Hepatic stellate cell (primary cell): ENCODE results near the gene POLN.
"Not testable (repeated sequence)": the region's sequence is repeated elsewhere in the genome, so short reads cannot be mapped to it uniquely, and the experiment has no call there.

Experiments
- DNase-seq: peaks from one replicate; pipeline ENCODE4 v3.0.0; 2011; ENCODE audit warnings: low spot score

Gene POLN

GRCh38 chr4:2219233-2219760 is 22.6 kb downstream of the POLN start:
- DNase-seq, result no peak

GRCh38 chr4:2218436-2218835 is 23.5 kb downstream of the POLN start:
- DNase-seq, result no peak

GRCh38 chr4:2217726-2218125 is 24.2 kb downstream of the POLN start:
- DNase-seq, result no peak

GRCh38 chr4:2212831-2213230 is 29.1 kb downstream of the POLN start:
- DNase-seq, result no peak

GRCh38 chr4:2202789-2203188 is 39.1 kb downstream of the POLN start:
- not testable (repeated sequence) for DNase-seq

- DNase-seq, result no peak
Observed at GRCh38 chr4:2194496-2194895, 47.4 kb downstream of the POLN start.

- no peak for DNase-seq
Observed at GRCh38 chr4:2193326-2193725, 48.6 kb downstream of the POLN start.

- no peak for DNase-seq
Observed at GRCh38 chr4:2186865-2187172, 55.1 kb downstream of the POLN start.

GRCh38 chr4:2186133-2186864 is 55.6 kb downstream of the POLN start:
- no peak for DNase-seq

GRCh38 chr4:2183394-2183793 is 58.5 kb downstream of the POLN start:
- DNase-seq, result no peak

GRCh38 chr4:2182994-2183393 is 58.9 kb downstream of the POLN start:
- DNase-seq, result no peak

- no peak for DNase-seq
Observed at GRCh38 chr4:2180410-2180809, 61.5 kb downstream of the POLN start.

GRCh38 chr4:2179717-2180116 is 62.2 kb downstream of the POLN start:
- DNase-seq, result no peak

- no peak for DNase-seq
Observed at GRCh38 chr4:2178986-2179385, 62.9 kb downstream of the POLN start.

- DNase-seq, result no peak
Observed at GRCh38 chr4:2177443-2178093, 64.4 kb downstream of the POLN start.

- DNase-seq, result no peak
Observed at GRCh38 chr4:2175990-2176698, 65.8 kb downstream of the POLN start.

- no peak for DNase-seq
Observed at GRCh38 chr4:2174061-2174460, 67.9 kb downstream of the POLN start.

GRCh38 chr4:2172627-2173231 is 69.2 kb downstream of the POLN start:
- no peak for DNase-seq

GRCh38 chr4:2172161-2172560 is 69.8 kb downstream of the POLN start:
- no peak for DNase-seq

- DNase-seq, result no peak
Observed at GRCh38 chr4:2168469-2169319, 73.2 kb downstream of the POLN start.

GRCh38 chr4:2166253-2166652 is 75.7 kb downstream of the POLN start:
- no peak for DNase-seq

- DNase-seq, result no peak
Observed at GRCh38 chr4:2165391-2165790, 76.5 kb downstream of the POLN start.
